ENCODE measurements around the gene PLIN1. TPM values are rescaled to one million over a fixed set of nuclear protein-coding genes. Genes with fewer than 3 reads are reported as not detected.
A peak's percentile ranks its signal among the peaks of the same experiment; 100 is the strongest.
"Not testable (repeated sequence)": the region's sequence is repeated elsewhere in the genome, so short reads cannot be mapped to it uniquely, and the experiment has no call there.

The PLIN1 gene
- total and polyA plus RNA-seq, 2 donors, result 0.05 to 1.0 TPM

DNA sequence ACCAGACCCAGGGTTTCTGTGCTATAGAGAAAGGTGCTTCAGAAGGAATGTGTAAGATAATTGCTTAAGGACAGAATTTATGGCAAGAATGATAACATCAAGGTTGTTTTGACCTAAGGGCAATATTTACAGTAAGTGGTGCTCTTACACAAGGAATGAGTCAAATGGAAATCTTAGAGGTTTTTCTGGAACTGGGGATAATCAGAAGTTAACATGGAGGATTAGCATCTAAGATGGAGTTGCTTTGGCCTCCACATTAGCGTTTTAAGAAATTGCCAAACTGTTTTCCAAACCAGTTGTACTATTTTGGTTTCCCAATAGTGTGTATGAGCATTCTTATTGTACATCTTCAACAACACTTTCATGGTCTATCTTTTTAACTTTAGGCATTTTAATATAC is 14.5 kb upstream of the PLIN1 start:
- H3K27ac ChIP-seq (ENCODE audit: low read depth in 1 of 2, low read length in 1 of 2), result no peak overlapping the region
- peaks cover 0 to 2% of the 10 kb centered on the region in 2 donors for H3K27me3 ChIP-seq (ENCODE audit: control insufficient read depth in 2 of 2, insufficient read depth in 1 of 2, low read length in 1 of 2)
- 90% methylated on average over 1 of the region's 1 CpG for WGBS
- no peaks in the 10 kb centered on the region for H3K9me3 ChIP-seq (ENCODE audit: control insufficient read depth in 2 of 2, insufficient read depth in 1 of 2, low read length in 1 of 2)
- H3K36me3 ChIP-seq (ENCODE audit: control insufficient read depth in 2 of 2, insufficient read depth in 2 of 2, low read length in 1 of 2), result no peaks in the 10 kb centered on the region
- H3K4me3 ChIP-seq (ENCODE audit: low read length in 2 of 2), result no peak overlapping the region
- H3K4me1 ChIP-seq (ENCODE audit: control insufficient read depth in 2 of 2, insufficient read depth in 2 of 2, low read length in 2 of 2), result peaks cover 8 to 10% of the 10 kb centered on the region in 2 donors
- no peak for DNase-seq (ENCODE audit: low read depth in 6 of 9, low spot score in 9 of 9)

DNA sequence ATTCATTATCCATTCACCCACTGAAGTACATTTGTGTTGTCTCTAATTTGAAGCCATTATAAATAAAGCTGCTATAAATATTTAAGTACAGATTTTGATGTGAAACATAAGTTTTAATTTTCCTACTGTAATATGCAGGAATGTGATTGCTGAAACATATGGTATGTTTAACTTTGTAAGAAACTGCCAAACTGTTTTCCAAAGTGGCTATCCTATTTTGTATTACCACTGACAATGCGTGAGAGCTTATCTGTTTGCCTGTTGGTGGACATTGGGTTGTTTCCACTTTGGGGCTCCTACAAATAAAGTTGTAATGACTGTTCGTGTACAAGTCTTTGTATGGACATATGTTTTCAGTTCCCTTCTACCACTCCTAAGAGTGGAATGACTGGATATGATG is 13.9 kb upstream of the PLIN1 start:
- 93% methylated on average over 2 of the region's 2 CpGs for WGBS
- Histone ChIP-seq H3K27ac (ENCODE audit: low read depth in 1 of 2, low read length in 1 of 2) (no peak overlapping the region), H3K4me1 (ENCODE audit: control insufficient read depth in 2 of 2, insufficient read depth in 2 of 2, low read length in 2 of 2) (peaks cover 8 to 10% of the 10 kb centered on the region in 2 donors), H3K4me3 (ENCODE audit: low read length in 2 of 2) (no peak overlapping the region), H3K36me3 (ENCODE audit: control insufficient read depth in 2 of 2, insufficient read depth in 2 of 2, low read length in 1 of 2) (no peaks in the 10 kb centered on the region), H3K9me3 (ENCODE audit: control insufficient read depth in 2 of 2, insufficient read depth in 1 of 2, low read length in 1 of 2) (no peaks in the 10 kb centered on the region), H3K27me3 (ENCODE audit: control insufficient read depth in 2 of 2, insufficient read depth in 1 of 2, low read length in 1 of 2) (peaks cover 0 to 2% of the 10 kb centered on the region in 2 donors)
- no peak for DNase-seq (ENCODE audit: low read depth in 6 of 9, low spot score in 9 of 9)

DNA sequence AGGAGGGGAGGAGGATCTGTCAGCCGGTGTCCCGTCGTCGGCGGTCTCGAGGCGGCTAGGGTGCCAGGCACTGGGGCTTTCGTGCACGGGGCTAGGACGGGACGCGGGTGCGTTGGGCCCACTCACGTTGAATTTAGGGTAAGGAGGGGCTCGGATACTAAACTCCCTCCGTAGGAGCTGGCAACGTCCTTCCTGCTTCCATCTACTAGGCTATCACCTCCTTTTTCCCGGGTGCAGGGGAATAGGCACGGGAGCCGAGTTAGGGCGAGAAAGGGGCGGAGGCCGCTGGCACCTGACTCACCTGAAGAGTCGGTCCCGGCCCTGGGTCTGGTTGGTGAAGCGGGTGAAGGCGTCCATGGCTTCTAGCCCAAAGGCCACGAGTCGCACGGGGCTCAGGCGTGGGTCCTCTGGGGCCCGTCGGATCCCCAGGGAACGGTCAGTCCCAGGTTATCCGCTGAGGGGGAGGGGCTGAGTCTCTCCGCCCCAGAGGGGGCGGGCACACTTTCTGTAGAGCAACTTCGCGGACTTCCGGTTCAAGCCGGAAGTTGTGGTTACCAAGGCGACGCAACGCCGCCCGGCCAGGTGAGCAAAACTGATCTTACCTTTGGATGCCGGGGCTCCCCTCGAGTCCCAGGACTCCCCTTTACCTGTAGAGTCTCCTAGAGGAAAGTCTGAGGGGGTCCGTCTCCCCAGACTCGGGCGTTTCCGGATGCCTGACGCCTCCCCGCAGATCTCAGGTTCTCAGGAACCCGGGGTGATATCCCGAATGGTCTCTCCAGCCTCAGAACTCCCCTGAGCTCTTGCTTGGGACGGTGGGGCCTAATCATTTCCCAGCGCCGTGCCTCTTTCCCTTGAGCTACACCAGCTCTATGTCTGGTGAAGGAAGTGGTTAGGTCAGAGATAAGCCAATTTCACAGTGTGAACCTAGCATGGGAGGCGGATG is 11.4 kb upstream of the PLIN1 start, which contains the start of the genes PEX11A and WDR93:
TSS of gene PEX11A (minus strand) at position 479 of the 943 bp plus-strand sequence. CDS start at position 357, 122 bp downstream.
TSS of gene WDR93 (plus strand) at position 536 of the 943 bp plus-strand sequence. CDS start 10,936 bp downstream, outside the sequence.
- Histone ChIP-seq H3K4me3 (ENCODE audit: low read length in 2 of 2) (peak within 1 kb of the TSS; percentile 85 to 96), H3K27me3 (ENCODE audit: control insufficient read depth in 2 of 2, insufficient read depth in 1 of 2, low read length in 1 of 2) (peaks cover 0 to 2% of the 10 kb centered on the region in 2 donors), H3K9me3 (ENCODE audit: control insufficient read depth in 2 of 2, insufficient read depth in 1 of 2, low read length in 1 of 2) (no peaks in the 10 kb centered on the region), H3K36me3 (ENCODE audit: control insufficient read depth in 2 of 2, insufficient read depth in 2 of 2, low read length in 1 of 2) (no peaks in the 10 kb centered on the region), H3K27ac (ENCODE audit: low read depth in 1 of 2, low read length in 1 of 2) (no peak within 1 kb of the TSS), H3K4me1 (ENCODE audit: control insufficient read depth in 2 of 2, insufficient read depth in 2 of 2, low read length in 2 of 2) (peaks cover 8 to 10% of the 10 kb centered on the region in 2 donors)
- 2% methylated on average over 60 of the region's 60 CpGs for WGBS
- peak; percentile 33 to 82 (median 61) for DNase-seq (ENCODE audit: low read depth in 6 of 9, low spot score in 9 of 9)

DNA sequence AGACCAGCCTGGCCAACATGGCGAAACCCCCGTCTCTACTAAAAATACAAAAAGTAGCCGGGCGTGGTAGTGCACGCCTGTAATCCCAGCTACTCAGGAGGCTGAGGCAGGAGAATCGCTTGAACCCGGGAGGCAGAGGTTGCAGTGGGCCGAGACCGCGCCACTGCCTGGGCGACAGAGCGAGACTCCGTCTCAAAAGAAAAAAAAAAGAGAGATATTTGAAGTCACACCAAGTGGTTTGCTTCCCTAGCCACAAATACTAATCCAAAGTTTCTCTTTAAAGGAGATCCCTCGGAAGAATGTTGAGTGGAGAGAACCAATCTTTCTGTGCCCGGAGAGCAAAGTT is 10.7 kb upstream of the PLIN1 start:
- not testable (repeated sequence) for H3K36me3 ChIP-seq (ENCODE audit: control insufficient read depth in 2 of 2, insufficient read depth in 2 of 2, low read length in 1 of 2); H3K27ac ChIP-seq (ENCODE audit: low read depth in 1 of 2, low read length in 1 of 2); DNase-seq (ENCODE audit: low read depth in 6 of 9, low spot score in 9 of 9); H3K27me3 ChIP-seq (ENCODE audit: control insufficient read depth in 2 of 2, insufficient read depth in 1 of 2, low read length in 1 of 2); H3K9me3 ChIP-seq (ENCODE audit: control insufficient read depth in 2 of 2, insufficient read depth in 1 of 2, low read length in 1 of 2)
- 72% methylated on average over 15 of the region's 15 CpGs for WGBS
- H3K4me3 ChIP-seq (ENCODE audit: low read length in 2 of 2), result peak overlapping the region; percentile 85 to 96
- peaks cover 8 to 10% of the 10 kb centered on the region in 2 donors for H3K4me1 ChIP-seq (ENCODE audit: control insufficient read depth in 2 of 2, insufficient read depth in 2 of 2, low read length in 2 of 2)

DNA sequence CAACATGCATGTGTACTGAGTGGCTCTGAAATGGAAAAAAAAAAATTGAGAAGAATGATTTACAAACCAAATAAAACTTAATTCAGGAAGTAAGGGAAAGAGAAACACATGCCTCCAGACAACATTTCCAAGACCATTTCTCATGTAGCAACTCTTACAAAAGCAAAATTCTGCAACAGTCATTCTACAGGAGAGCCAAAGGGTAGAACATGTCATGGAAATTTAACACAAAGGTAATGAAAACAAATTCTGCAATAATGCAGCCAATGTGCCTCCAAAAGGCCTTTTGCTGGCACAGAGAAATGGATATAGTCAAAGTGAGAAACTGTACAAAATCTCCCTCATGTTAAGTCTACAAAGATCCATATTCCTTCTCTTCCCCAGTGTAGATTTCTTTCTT is 7.4 kb upstream of the PLIN1 start:
- Histone ChIP-seq H3K27me3 (ENCODE audit: control insufficient read depth in 2 of 2, insufficient read depth in 1 of 2, low read length in 1 of 2) (no peaks in the 10 kb centered on the region), H3K4me1 (ENCODE audit: control insufficient read depth in 2 of 2, insufficient read depth in 2 of 2, low read length in 2 of 2) (peaks cover 8 to 10% of the 10 kb centered on the region in 2 donors), H3K36me3 (ENCODE audit: control insufficient read depth in 2 of 2, insufficient read depth in 2 of 2, low read length in 1 of 2) (no peaks in the 10 kb centered on the region), H3K27ac (ENCODE audit: low read depth in 1 of 2, low read length in 1 of 2) (no peak overlapping the region), H3K9me3 (ENCODE audit: control insufficient read depth in 2 of 2, insufficient read depth in 1 of 2, low read length in 1 of 2) (no peaks in the 10 kb centered on the region), H3K4me3 (ENCODE audit: low read length in 2 of 2) (no peak overlapping the region)
- DNase-seq (ENCODE audit: low read depth in 6 of 9, low spot score in 9 of 9), result no peak

DNA sequence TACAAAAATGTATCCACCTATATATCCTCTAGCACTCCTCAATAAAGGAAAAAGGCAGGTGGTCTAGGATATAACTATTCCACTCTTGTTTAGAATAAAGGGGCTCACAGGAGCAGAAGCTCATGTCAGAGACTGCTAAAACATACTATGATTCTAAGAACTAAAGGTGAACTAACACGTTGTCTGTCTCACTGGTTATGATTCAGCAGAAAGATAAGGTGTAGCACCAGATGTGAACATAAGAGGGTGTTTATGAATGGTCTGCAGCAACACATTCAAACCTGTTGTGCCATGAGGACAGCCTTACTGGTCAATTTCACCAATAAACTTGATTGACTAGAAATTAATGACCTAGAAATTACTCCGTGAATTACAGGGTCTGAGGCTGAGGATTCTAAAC is 6.8 kb upstream of the PLIN1 start:
- H3K4me1 ChIP-seq (ENCODE audit: control insufficient read depth in 2 of 2, insufficient read depth in 2 of 2, low read length in 2 of 2), result peaks cover 8 to 10% of the 10 kb centered on the region in 2 donors
- 83% methylated on average over 2 of the region's 2 CpGs for WGBS
- no peak overlapping the region for H3K27ac ChIP-seq (ENCODE audit: low read depth in 1 of 2, low read length in 1 of 2)
- no peak for DNase-seq (ENCODE audit: low read depth in 6 of 9, low spot score in 9 of 9)
- H3K36me3 ChIP-seq (ENCODE audit: control insufficient read depth in 2 of 2, insufficient read depth in 2 of 2, low read length in 1 of 2), result no peaks in the 10 kb centered on the region
- H3K27me3 ChIP-seq (ENCODE audit: control insufficient read depth in 2 of 2, insufficient read depth in 1 of 2, low read length in 1 of 2), result no peaks in the 10 kb centered on the region
- no peaks in the 10 kb centered on the region for H3K9me3 ChIP-seq (ENCODE audit: control insufficient read depth in 2 of 2, insufficient read depth in 1 of 2, low read length in 1 of 2)
- H3K4me3 ChIP-seq (ENCODE audit: low read length in 2 of 2), result no peak overlapping the region

DNA sequence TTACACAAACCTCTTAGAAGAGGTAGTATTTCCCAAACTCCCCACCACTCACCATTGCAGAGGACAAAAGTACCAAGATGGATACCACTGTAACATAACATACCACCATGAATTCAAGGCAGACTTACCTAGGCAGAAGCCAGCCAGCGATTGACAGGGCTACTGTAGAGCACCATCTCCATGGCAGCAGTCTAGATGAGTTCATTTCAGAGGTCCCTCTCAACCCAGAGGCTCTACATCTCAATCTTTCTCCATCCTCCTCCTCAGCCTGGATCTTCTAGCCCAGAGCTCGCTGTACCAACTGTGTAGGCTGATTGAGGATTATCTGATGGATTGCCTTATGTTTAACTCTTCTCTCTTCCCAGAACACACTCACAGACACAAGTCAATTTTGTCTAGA is 2.0 kb upstream of the PLIN1 start:
- H3K36me3 ChIP-seq (ENCODE audit: control insufficient read depth in 2 of 2, insufficient read depth in 2 of 2, low read length in 1 of 2), result no peaks in the 10 kb centered on the region
- H3K9me3 ChIP-seq (ENCODE audit: control insufficient read depth in 2 of 2, insufficient read depth in 1 of 2, low read length in 1 of 2), result no peaks in the 10 kb centered on the region
- no peak for DNase-seq (ENCODE audit: low read depth in 6 of 9, low spot score in 9 of 9)
- H3K4me1 ChIP-seq (ENCODE audit: control insufficient read depth in 2 of 2, insufficient read depth in 2 of 2, low read length in 2 of 2), result no peaks in the 10 kb centered on the region
- H3K27me3 ChIP-seq (ENCODE audit: control insufficient read depth in 2 of 2, insufficient read depth in 1 of 2, low read length in 1 of 2), result no peaks in the 10 kb centered on the region
- H3K4me3 ChIP-seq (ENCODE audit: low read length in 2 of 2), result no peak overlapping the region
- no peak overlapping the region for H3K27ac ChIP-seq (ENCODE audit: low read depth in 1 of 2, low read length in 1 of 2)
- WGBS, result 96% methylated on average over 2 of the region's 2 CpGs

DNA sequence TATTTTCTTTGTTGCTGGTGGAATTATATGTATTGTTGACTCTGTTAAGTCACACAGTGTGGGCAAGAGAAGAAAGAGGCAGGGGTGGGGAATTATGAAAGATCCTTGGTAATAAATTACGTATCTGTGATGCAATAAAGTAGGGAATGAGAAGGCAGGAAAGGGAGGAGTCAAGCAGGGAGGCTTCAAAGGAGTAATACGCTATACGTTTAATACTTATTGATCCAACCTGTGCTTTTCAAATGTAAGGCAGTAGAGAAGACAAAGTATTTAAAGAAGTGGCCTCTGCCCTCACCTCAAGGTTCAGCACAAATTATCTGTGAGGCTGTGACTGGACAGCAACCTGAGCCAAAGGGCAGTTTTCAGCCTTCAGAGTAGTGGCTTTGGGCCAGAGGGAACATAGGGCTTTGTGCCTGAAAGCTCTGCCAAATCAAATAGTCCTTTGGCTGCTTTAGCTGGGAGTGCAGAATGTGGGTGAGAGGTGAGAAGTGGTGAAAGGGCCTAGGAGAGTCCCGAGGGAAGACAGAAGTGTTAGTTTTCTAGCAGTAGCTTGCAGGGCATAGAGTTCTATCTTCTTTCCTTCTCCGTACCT is 1.2 kb upstream of the PLIN1 start:
- Histone ChIP-seq H3K4me1 (ENCODE audit: control insufficient read depth in 2 of 2, insufficient read depth in 2 of 2, low read length in 2 of 2) (no peaks in the 10 kb centered on the region), H3K9me3 (ENCODE audit: control insufficient read depth in 2 of 2, insufficient read depth in 1 of 2, low read length in 1 of 2) (no peaks in the 10 kb centered on the region), H3K4me3 (ENCODE audit: low read length in 2 of 2) (no peak overlapping the region), H3K27ac (ENCODE audit: low read depth in 1 of 2, low read length in 1 of 2) (no peak overlapping the region), H3K27me3 (ENCODE audit: control insufficient read depth in 2 of 2, insufficient read depth in 1 of 2, low read length in 1 of 2) (no peaks in the 10 kb centered on the region), H3K36me3 (ENCODE audit: control insufficient read depth in 2 of 2, insufficient read depth in 2 of 2, low read length in 1 of 2) (no peaks in the 10 kb centered on the region)
- DNase-seq (ENCODE audit: low read depth in 6 of 9, low spot score in 9 of 9), result no peak
- 89% methylated on average over 5 of the region's 5 CpGs for WGBS

DNA sequence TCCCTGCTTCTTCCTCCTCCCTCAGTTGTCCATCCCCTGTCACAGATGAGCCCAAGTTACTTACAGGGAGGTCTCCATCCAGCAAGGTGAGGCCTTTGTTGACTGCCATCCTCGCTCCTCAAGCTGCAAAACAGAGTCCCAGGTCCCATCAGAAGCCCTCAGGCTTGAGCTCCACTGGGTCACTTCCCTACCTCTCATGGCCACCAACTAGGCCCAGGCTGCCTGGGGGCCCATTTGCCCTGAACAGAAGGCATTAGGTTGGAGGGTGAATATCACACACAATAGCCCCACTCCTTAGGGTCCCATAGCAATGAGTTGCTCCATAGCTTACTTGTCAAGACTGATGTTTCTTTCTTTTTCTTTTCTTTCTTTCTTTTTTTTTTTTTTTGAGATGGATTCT is 1.8 kb downstream of the PLIN1 start:
- Histone ChIP-seq H3K36me3 (ENCODE audit: control insufficient read depth in 2 of 2, insufficient read depth in 2 of 2, low read length in 1 of 2) (no peaks in the 10 kb centered on the region), H3K4me1 (ENCODE audit: control insufficient read depth in 2 of 2, insufficient read depth in 2 of 2, low read length in 2 of 2) (no peaks in the 10 kb centered on the region), H3K9me3 (ENCODE audit: control insufficient read depth in 2 of 2, insufficient read depth in 1 of 2, low read length in 1 of 2) (no peaks in the 10 kb centered on the region), H3K27ac (ENCODE audit: low read depth in 1 of 2, low read length in 1 of 2) (no peak overlapping the region), H3K27me3 (ENCODE audit: control insufficient read depth in 2 of 2, insufficient read depth in 1 of 2, low read length in 1 of 2) (no peaks in the 10 kb centered on the region), H3K4me3 (ENCODE audit: low read length in 2 of 2) (no peak overlapping the region)
- WGBS, result 100% methylated on average over 1 of the region's 1 CpG
- DNase-seq (ENCODE audit: low read depth in 6 of 9, low spot score in 9 of 9), result no peak
